ENCODE results near the gene TMEM240. TPM values are rescaled to one million over a fixed set of nuclear protein-coding genes. Genes with fewer than 3 reads are reported as not detected.

The TMEM240 gene
- total and polyA plus RNA-seq, 2 of the 8 experiments (the other 6 are each of a cell fraction or from before 2014, with no cell fraction given): 3.6 to 5.7 TPM

DNA sequence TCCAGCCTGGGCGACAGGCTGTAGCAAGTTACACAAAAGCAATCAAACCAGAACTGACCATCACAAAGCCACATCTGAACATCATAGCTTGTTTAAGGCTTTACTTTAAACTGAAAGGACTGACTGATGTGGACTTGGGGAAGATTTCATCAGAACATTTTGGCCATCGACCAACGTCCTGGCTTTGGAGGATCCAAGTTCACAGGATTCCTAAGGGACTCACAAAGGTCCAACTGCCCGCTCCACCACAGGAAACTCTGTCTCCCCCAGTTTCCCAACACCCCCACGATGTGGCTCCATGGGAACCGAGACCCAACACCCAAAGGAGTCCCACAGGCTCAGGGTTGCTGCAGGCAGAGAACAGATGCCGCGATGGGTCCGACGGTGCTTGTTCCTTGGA is 24.9 kb upstream of the TMEM240 start (continued):
- TF ChIP-seq SIN3A (conservative IDR thresholded peaks at IDR 0.05 in 1 of 2, IDR thresholded peaks at IDR 0.05 in 1 of 2; ENCODE audit: low read depth in 1 of 2, low read length in 2 of 2) (no peak), MAFK (IDR thresholded peaks at IDR 0.05; ENCODE audit: low read depth, low read length) (no peak), BRCA1 (IDR thresholded peaks at IDR 0.05; ENCODE audit: low read depth, low read length) (no peak), PHF8 (conservative IDR thresholded peaks at IDR 0.05; ENCODE audit: low read depth, low read length) (no peak), TBP (IDR thresholded peaks at IDR 0.05; ENCODE audit: low read depth, low read length) (no peak)
